Type B pancreatic cell (in vitro differentiated cells): ENCODE measurements around the gene HMG20B. TPM values are rescaled to one million over a fixed set of nuclear protein-coding genes. Genes with fewer than 3 reads are reported as not detected.

Experiments used
- DNase-seq: peaks from one replicate; pipeline ENCODE4 v3.0.0; 2021; ENCODE audit warnings: mixed read lengths; ENCODE audit not compliant: unreplicated experiment; ENCODE audit errors: extremely low spot score
- H3K27ac Mint-ChIP-seq: 2 replicates; pipeline ENCODE4 v1.8.0; 2021; ENCODE audit warnings: mild to moderate bottlenecking, mixed read lengths
- H3K27me3 Mint-ChIP-seq: 2 replicates; pipeline ENCODE4 v1.8.0; 2021; ENCODE audit warnings: mixed read lengths
- H3K36me3 Mint-ChIP-seq: 2 replicates; pipeline ENCODE4 v1.8.0; 2021; ENCODE audit warnings: mixed read lengths
- H3K4me1 Mint-ChIP-seq: one replicate; pipeline ENCODE4 v1.8.0; 2021; ENCODE audit warnings: mixed read lengths; ENCODE audit not compliant: unreplicated experiment
- H3K4me3 Mint-ChIP-seq: 2 replicates; pipeline ENCODE4 v1.8.0; 2021; ENCODE audit warnings: mild to moderate bottlenecking, mixed read lengths
- H3K9me3 Mint-ChIP-seq: 2 replicates; pipeline ENCODE4 v1.8.0; 2021; ENCODE audit warnings: mixed read lengths
- CTCF ChIP-seq: fragments of 200-600 bp; sonication (generic); conservative IDR thresholded peaks from 2 replicates; pipeline ENCODE4 v1.5.0; 2021; ENCODE audit warnings: antibody characterized with exemption, mild to moderate bottlenecking
- total RNA-seq: library from RNA; stranded (reverse); gene quantifications from 2 replicates; pipeline ENCODE4 v1.2.1, GENCODE V29; 2021; ENCODE audit warnings: low replicate concordance

Gene HMG20B
- total RNA-seq, 1 donor from 2014 or later = 78.3 TPM

GRCh38 chr19:3586707-3587346, 14.1 kb downstream of the HMG20B start:
- Mint-ChIP-seq H3K27ac (no peak overlapping the region), H3K4me3 (no peak overlapping the region), H3K36me3 (no peaks in the 10 kb centered on the region), H3K27me3 (peaks cover 43% of the 10 kb centered on the region), H3K4me1 (no peaks in the 10 kb centered on the region), H3K9me3 (no peaks in the 10 kb centered on the region)
- DNase-seq = no peak
- no peak for TF ChIP-seq CTCF

- DNase-seq = no peak
- Mint-ChIP-seq H3K9me3 (no peaks in the 10 kb centered on the region), H3K27me3 (peaks cover 40% of the 10 kb centered on the region), H3K27ac (no peak overlapping the region), H3K36me3 (no peaks in the 10 kb centered on the region), H3K4me1 (no peaks in the 10 kb centered on the region), H3K4me3 (no peak overlapping the region)
- no peak for TF ChIP-seq CTCF
Measured at GRCh38 chr19:3589439-3589838, 16.7 kb downstream of the HMG20B start.

- Mint-ChIP-seq H3K9me3 (no peaks in the 10 kb centered on the region), H3K36me3 (no peaks in the 10 kb centered on the region), H3K4me3 (no peak overlapping the region), H3K27me3 (peaks cover 43% of the 10 kb centered on the region), H3K27ac (no peak overlapping the region), H3K4me1 (no peaks in the 10 kb centered on the region)
- no peak for TF ChIP-seq CTCF
- no peak for DNase-seq
Measured at GRCh38 chr19:3589949-3590348, 17.2 kb downstream of the HMG20B start.

- no peak for TF ChIP-seq CTCF
- Mint-ChIP-seq H3K36me3 (no peaks in the 10 kb centered on the region), H3K27ac (no peak overlapping the region), H3K4me1 (no peaks in the 10 kb centered on the region), H3K9me3 (no peaks in the 10 kb centered on the region), H3K27me3 (peaks cover 38% of the 10 kb centered on the region), H3K4me3 (no peak overlapping the region)
- no peak for DNase-seq
Measured at GRCh38 chr19:3590991-3591659, 18.4 kb downstream of the HMG20B start.

- no peaks in the 10 kb centered on the region for H3K4me1 Mint-ChIP-seq
- DNase-seq = no peak
- H3K27ac Mint-ChIP-seq = no peak overlapping the region
- no peaks in the 10 kb centered on the region for H3K9me3 Mint-ChIP-seq
- TF ChIP-seq CTCF = no peak
- no peak overlapping the region for H3K4me3 Mint-ChIP-seq
- H3K36me3 Mint-ChIP-seq = no peaks in the 10 kb centered on the region
- peaks cover 29% of the 10 kb centered on the region for H3K27me3 Mint-ChIP-seq
Measured at GRCh38 chr19:3591876-3592613, 19.3 kb downstream of the HMG20B start.
